Ectodermal cell (in vitro differentiated cells): ENCODE data around the gene IST1.

Experiments
- H3K27ac ChIP-seq: 2 replicates; pipeline ENCODE4 v1.7.0; 2013; ENCODE audit warnings: mild to moderate bottlenecking, low read depth, low read length; ENCODE audit not compliant: insufficient read depth, poor library complexity, severe bottlenecking
- H3K27me3 ChIP-seq: 2 replicates; pipeline ENCODE4 v1.7.0; 2013; ENCODE audit warnings: mild to moderate bottlenecking, low read length; ENCODE audit not compliant: insufficient read depth, control insufficient read depth, poor library complexity, severe bottlenecking
- H3K36me3 ChIP-seq: one replicate; pipeline ENCODE4 v1.7.0; 2013; ENCODE audit warnings: low read length; ENCODE audit not compliant: control insufficient read depth, insufficient read depth
- H3K4me1 ChIP-seq: one replicate; pipeline ENCODE4 v1.7.0; 2013; ENCODE audit warnings: low read length; ENCODE audit not compliant: control insufficient read depth, insufficient read depth
- H3K4me3 ChIP-seq: 2 replicates; pipeline ENCODE4 v1.7.0; 2013; ENCODE audit warnings: low read depth, low read length, control low read depth; ENCODE audit not compliant: insufficient read depth
- H3K9me3 ChIP-seq: 2 replicates; pipeline ENCODE4 v1.7.0; 2013; ENCODE audit warnings: mild to moderate bottlenecking, low read length, moderate library complexity; ENCODE audit not compliant: control insufficient read depth
- WGBS, 2 experiments: methylation state at CpG; one replicate each; pipeline ENCODE4 v1.1.7; 2013; ENCODE audit warnings: missing lambda C conversion rate in 2 of 2; 5-methylcytosine and 5-hydroxymethylcytosine counted together

Gene IST1

DNA sequence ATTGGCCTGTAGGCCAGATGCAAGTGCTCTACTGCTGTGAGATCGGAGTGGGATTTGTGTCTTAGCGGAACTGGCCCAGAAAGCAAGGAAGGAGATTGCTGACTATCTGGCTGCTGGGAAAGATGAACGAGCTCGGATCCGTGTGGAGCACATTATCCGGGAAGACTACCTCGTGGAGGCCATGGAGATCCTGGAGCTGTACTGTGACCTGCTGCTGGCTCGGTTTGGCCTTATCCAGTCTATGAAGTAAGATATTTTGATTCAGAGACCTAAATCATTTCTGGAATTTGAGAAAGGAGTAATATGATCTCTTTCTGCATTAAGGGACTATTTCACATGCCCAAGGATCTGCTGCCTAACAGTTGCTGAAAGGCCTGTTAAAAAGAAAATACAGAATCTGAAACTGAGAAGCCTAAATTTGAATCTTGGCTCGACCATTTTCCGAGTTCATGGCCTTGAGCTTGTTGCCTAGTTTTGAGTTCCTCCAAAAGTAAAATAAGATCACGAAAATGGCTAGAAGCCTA lies 21.1 kb downstream of the IST1 start:
- WGBS, 2 experiments, result 98% methylated on average over 11 of the region's 11 CpGs

DNA sequence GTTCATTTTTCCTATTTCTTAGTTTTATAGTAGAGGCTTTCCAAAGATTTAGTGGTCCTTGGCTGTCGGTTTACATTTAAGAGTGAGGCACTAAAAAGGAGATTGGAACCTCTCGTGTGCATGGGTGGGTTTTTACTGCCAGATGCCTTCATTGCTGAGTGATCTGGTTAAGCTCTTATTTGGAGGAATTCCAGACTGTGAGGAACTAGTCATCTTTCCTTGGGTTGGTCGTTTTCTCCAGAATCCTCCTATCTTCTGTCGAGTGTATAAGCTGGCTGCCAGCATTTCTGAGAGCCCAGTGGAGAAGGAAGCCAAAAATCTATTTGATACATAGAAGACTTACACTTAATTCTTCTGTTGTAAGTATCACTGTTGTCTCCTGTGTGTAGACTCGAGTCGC lies 22.6 kb downstream of the IST1 start:
- Histone ChIP-seq H3K27ac (no peak overlapping the region), H3K36me3 (peaks cover 60% of the 10 kb centered on the region)
- 94 to 96% methylated on average over 6 of the region's 6 CpGs for WGBS, 2 experiments

More for the DNA sequence above, 21.1 kb downstream of the IST1 start:
- Histone ChIP-seq H3K27me3 (no peaks in the 10 kb centered on the region), H3K9me3 (no peaks in the 10 kb centered on the region), H3K4me1 (no peaks in the 10 kb centered on the region), H3K27ac (no peak overlapping the region), H3K36me3 (peaks cover 46% of the 10 kb centered on the region), H3K4me3 (no peak overlapping the region)

DNA sequence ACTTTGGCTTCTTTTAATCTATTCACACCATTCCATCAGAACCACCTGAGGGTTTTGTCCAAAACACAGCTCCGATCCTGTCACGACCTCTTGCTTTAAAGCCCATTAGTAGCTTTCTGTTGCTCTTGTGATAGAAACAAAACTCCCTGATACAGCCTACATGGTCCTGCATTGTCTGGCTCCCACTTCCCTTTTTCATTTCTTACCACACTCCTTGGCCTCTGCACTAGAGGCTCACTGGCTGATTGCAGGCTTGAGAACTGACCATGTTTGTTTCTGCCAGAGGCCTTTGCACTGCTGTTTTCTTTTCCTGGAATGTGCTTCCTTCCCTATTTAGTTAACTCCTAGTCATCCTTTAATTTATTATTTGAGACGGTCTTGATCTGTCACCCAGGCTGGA lies 23.7 kb downstream of the IST1 start:
- WGBS, 2 experiments, result 93 to 95% methylated on average over 3 of the region's 3 CpGs
- no peaks in the 10 kb centered on the region for H3K27me3 ChIP-seq
- H3K4me1 ChIP-seq, result no peaks in the 10 kb centered on the region
- H3K27ac ChIP-seq, result no peak overlapping the region
- no peaks in the 10 kb centered on the region for H3K9me3 ChIP-seq
- H3K36me3 ChIP-seq, result peaks cover 71% of the 10 kb centered on the region
- no peak overlapping the region for H3K4me3 ChIP-seq

More for the DNA sequence above, 22.6 kb downstream of the IST1 start:
- H3K27me3 ChIP-seq, result no peaks in the 10 kb centered on the region
- no peak overlapping the region for H3K4me3 ChIP-seq
- H3K9me3 ChIP-seq, result no peaks in the 10 kb centered on the region
- no peaks in the 10 kb centered on the region for H3K4me1 ChIP-seq

DNA sequence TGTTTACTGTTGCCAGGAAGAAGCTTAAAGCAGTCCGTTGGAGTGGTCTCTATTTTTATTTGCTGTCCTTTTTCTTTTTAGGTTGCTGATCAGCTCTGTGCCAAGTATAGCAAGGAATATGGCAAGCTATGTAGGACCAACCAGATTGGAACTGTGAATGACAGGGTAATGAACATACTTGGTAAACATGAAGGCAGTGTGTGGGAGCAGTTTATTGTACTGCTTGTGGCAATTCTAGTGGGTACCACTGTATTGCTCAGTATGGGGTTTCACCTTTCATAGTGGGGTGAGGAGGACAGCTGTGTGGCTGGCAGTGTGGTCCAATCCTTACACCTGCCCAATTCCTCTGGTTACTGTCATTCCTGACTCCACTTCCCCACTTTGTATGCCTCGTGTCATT lies 25.3 kb downstream of the IST1 start:
- Histone ChIP-seq H3K4me3 (no peak overlapping the region), H3K36me3 (peaks cover 84% of the 10 kb centered on the region), H3K4me1 (no peaks in the 10 kb centered on the region), H3K27ac (no peak overlapping the region), H3K9me3 (no peaks in the 10 kb centered on the region), H3K27me3 (no peaks in the 10 kb centered on the region)
- WGBS, 2 experiments, result 94 to 96% methylated on average over 2 of the region's 2 CpGs

DNA sequence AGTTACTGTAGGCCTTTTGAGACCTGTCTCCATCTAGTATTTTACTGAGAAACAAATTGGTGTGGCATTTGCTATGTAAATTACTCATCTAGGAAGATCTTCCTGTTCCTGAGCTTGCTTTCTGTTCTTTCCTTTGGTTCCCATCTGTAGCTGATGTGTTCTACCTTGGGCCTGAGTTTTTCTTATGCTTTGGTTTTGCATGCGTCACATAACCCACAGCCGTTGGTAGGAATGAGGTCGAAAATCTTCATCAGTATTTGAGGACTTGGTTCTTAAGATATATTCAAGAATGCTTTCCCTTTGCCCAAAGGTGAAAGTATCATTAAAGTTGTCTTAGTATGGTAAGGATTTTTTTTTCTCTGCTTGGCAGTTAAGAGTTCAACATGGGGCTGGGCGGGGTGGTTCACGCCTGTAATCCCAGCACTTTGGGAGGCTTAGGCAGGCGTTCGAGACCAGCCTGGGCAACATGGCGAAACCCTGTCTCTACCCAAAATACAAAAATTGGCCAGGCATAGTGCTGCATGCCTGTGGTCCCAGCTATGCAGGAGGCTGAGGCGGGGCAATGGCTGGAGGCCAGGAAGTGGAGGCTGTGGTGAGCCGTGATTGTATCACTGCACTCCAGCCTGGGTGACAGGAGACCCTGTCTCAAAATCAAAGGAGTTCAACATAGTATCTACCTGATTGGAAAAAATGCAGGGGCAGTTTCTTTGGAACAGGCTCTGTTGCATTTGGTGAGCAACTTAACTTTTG lies 28.8 kb downstream of the IST1 start:
- H3K9me3 ChIP-seq, result no peaks in the 10 kb centered on the region
- no peaks in the 10 kb centered on the region for H3K27me3 ChIP-seq
- H3K4me3 ChIP-seq, result no peak overlapping the region
- WGBS, 2 experiments, result 95 to 96% methylated on average over 10 of the region's 10 CpGs
- no peak overlapping the region for H3K27ac ChIP-seq
- no peaks in the 10 kb centered on the region for H3K4me1 ChIP-seq
- peaks cover 71% of the 10 kb centered on the region for H3K36me3 ChIP-seq

DNA sequence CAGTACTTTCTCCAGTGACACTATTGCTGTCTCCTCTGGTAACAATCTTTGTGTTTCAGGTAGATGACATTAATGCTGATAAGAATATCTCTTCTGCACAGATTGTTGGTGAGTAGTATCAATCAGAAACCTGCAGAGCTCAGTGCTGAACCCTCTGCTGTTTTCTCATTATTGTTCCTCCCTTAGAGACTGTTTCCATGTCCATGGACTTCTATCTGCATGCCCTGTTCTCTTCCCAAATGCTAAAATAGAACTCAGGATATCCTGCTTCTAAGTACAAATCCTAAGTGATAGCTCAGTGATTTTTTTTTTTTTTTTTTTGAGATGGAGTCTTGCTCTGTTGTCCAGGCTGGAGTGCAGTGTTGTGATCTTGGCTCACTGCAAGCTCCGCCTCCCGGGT lies 29.4 kb downstream of the IST1 start:
- Histone ChIP-seq H3K27me3 (no peaks in the 10 kb centered on the region), H3K27ac (no peak overlapping the region), H3K9me3 (no peaks in the 10 kb centered on the region), H3K36me3 (peaks cover 65% of the 10 kb centered on the region), H3K4me3 (no peak overlapping the region), H3K4me1 (no peaks in the 10 kb centered on the region)
- WGBS, 2 experiments, result 75% methylated on average over 2 of the region's 2 CpGs; no CpG with 5 or more reads in 1 of the 2 experiments

DNA sequence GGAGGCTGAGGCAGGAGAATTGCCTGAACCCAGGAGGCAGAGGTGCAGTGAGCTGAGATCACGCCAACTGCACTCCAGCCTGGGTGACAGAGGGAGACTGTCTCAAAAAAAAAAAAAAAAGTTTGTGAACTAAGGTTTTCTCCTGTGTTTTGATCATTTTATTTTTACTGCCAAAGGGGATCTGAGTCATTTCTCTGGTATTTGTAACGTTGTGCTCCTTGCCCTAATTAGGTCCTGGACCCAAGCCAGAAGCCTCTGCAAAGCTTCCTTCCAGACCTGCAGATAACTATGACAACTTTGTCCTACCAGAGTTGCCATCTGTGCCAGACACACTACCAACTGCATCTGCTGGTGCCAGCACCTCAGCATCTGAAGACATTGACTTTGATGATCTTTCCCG lies 32.1 kb downstream of the IST1 start:
- no peaks in the 10 kb centered on the region for H3K4me1 ChIP-seq
- no peaks in the 10 kb centered on the region for H3K9me3 ChIP-seq
- no peak overlapping the region for H3K27ac ChIP-seq
- WGBS, 2 experiments, result 94 to 98% methylated on average over 3 of the region's 3 CpGs
- no peaks in the 10 kb centered on the region for H3K27me3 ChIP-seq
- H3K4me3 ChIP-seq, result no peak overlapping the region
- H3K36me3 ChIP-seq, result peaks cover 43% of the 10 kb centered on the region

DNA sequence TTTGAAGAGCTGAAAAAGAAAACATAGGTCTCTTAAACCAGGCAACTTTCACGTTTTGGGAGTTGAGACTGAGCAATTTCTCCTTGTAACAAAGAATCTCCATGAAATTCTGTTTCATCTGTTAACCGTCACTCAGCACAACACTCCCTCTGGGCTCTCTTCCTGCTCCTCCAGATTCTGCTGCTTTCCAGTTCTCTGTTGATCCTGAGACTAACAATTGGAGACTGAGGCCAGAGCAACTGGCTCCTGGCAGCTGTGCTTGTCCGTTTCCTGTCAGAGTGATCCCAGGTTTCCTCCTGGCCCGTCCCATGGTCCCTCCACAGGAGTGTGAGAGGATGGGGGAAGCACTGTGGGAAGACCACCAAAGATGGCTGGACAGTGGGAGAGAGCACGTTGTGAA lies 32.5 kb downstream of the IST1 start:
- no peak overlapping the region for H3K27ac ChIP-seq
- H3K27me3 ChIP-seq, result no peaks in the 10 kb centered on the region
- H3K4me1 ChIP-seq, result no peaks in the 10 kb centered on the region
- WGBS, 2 experiments, result 94 to 95% methylated on average over 5 of the region's 5 CpGs
- H3K9me3 ChIP-seq, result no peaks in the 10 kb centered on the region
- H3K4me3 ChIP-seq, result no peak overlapping the region
- H3K36me3 ChIP-seq, result peaks cover 39% of the 10 kb centered on the region

DNA sequence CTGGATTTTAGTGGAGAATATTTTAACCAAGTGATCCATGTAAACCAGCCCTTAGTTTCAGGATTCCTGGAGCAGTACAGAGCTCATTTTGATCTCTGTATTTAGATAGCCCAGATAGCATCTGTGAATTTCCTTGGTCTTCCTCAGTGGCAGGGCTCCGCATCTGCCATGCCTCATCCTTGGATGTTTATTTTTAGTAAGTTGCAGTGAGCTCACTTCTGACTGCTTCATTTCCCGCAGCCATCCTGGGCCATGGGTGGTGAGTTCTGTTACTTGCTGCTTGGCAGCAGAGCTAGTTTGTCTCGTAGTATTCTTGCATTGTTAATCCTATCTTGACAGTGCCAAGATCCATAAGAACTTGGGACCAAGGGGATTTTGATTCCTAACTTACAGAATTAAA lies 33.7 kb downstream of the IST1 start:
- WGBS, 2 experiments, result 95 to 96% methylated on average over 2 to 3 of the region's 3 CpGs
- no peak overlapping the region for H3K27ac ChIP-seq
- H3K27me3 ChIP-seq, result no peaks in the 10 kb centered on the region
- no peaks in the 10 kb centered on the region for H3K9me3 ChIP-seq
- H3K36me3 ChIP-seq, result peaks cover 27% of the 10 kb centered on the region
- H3K4me3 ChIP-seq, result no peak overlapping the region
- no peaks in the 10 kb centered on the region for H3K4me1 ChIP-seq

DNA sequence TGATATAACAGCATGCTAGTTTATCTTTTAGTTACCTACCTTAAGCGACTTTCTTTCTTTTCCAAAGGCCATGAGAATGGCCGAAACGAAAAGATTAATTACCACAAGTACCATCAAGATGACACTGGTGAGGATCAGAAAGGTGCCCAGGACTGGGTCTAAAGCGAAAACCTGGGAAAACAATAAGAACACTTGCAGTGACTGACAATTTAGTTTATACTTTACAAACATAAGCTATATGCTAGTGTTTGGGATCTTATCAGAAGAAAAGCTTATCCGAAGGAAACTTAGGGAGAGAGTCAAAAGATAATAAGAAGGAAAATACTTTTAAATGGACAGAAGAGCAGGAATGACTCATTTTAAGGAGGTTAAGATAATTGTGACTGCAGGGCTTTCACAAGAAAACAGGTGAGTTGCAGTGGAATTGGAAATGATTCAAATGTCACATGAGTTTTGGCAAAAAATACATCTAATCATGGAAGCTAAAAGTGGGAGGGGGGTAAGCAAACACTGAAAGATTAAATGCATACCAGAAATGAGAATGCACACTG lies 34.8 kb downstream of the IST1 start:
- H3K27me3 ChIP-seq, result no peaks in the 10 kb centered on the region
- peaks cover 4% of the 10 kb centered on the region for H3K4me1 ChIP-seq
- no peak overlapping the region for H3K4me3 ChIP-seq
- no peak overlapping the region for H3K27ac ChIP-seq
- peaks cover 18% of the 10 kb centered on the region for H3K36me3 ChIP-seq
- H3K9me3 ChIP-seq, result no peaks in the 10 kb centered on the region
- WGBS, 2 experiments, result 89 to 93% methylated on average over 4 to 5 of the region's 5 CpGs
